Ishikawa (cell line): ENCODE measurements around the gene PRPS1.

Experiments used
- CEBPB ChIP-seq: IDR thresholded peaks from 2 replicates; pipeline ENCODE4 v1.6.1; 2012
- EGR1 ChIP-seq: IDR thresholded peaks from 2 replicates; pipeline ENCODE4 v1.6.1; 2012
- TAF1 ChIP-seq: IDR thresholded peaks from 2 replicates; pipeline ENCODE4 v1.6.1; 2012; ENCODE audit warnings: low read depth, mild to moderate bottlenecking
- USF1 ChIP-seq: IDR thresholded peaks from 2 replicates; pipeline ENCODE4 v1.6.1; 2012
- ZBTB7A ChIP-seq: IDR thresholded peaks from 2 replicates; pipeline ENCODE4 v1.6.1; 2012; ENCODE audit warnings: low read depth

GRCh38 chrX:107624893-107625292 lies 3.4 kb upstream of the PRPS1 start:
- no peak for TF ChIP-seq USF1
- no peak for TF ChIP-seq TAF1
- TF ChIP-seq EGR1: no peak
- no peak for TF ChIP-seq ZBTB7A
- TF ChIP-seq CEBPB: no peak
